ENCODE results near the gene LUM. TPM values are rescaled to one million over a fixed set of nuclear protein-coding genes. Genes with fewer than 3 reads are reported as not detected.

Gene LUM, protein sequence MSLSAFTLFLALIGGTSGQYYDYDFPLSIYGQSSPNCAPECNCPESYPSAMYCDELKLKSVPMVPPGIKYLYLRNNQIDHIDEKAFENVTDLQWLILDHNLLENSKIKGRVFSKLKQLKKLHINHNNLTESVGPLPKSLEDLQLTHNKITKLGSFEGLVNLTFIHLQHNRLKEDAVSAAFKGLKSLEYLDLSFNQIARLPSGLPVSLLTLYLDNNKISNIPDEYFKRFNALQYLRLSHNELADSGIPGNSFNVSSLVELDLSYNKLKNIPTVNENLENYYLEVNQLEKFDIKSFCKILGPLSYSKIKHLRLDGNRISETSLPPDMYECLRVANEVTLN
- total RNA-seq: 56.2 and 67.2 TPM in 2 replicates

DNA sequence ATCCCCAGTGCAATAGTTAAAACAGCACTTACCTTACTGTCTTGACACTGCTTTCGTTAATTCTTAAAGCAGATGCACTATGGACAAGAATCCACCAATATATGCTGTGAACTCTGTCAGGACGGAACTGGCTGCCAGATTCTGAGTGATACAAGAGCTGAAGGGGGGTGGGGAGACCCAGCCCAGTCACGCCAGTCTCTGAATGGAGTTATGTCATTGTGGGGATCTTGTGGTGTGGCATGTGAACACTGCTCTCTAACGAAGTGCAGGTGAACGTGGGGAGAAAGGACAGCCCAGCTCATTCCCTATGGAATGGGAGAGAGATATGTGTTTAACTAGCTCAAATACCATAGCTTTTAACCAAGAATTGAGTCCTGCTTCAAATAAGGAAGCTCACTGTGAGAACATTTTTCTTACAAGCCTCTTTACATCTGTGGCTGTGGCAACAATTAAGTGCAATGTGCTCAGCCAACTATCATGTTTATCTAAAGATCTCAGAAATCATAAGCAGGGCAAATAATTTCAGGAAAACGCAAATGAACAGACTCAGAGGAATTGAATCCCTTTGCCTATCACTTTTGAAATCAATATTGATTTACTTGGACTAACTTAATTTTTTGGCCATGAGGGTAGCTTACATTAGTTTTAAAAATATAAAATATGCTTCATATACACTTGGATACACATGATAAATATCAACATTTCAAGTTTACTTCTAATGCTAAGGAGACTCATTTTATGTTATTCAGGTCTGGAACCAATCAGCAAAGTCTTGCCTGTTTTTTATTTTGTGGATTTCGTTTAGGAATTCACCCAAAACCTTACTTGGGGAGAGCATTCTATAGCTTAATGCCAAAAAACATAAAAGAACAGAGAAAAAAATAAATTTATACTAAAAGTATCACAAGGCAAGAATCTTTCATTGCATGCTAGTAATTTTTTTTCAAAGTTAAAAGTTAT, at the start of gene LUM:
Gene LUM (minus strand): TSS at position 129 of the 960 bp plus-strand sequence. CDS start 2,515 bp downstream, outside the sequence.

DNA sequence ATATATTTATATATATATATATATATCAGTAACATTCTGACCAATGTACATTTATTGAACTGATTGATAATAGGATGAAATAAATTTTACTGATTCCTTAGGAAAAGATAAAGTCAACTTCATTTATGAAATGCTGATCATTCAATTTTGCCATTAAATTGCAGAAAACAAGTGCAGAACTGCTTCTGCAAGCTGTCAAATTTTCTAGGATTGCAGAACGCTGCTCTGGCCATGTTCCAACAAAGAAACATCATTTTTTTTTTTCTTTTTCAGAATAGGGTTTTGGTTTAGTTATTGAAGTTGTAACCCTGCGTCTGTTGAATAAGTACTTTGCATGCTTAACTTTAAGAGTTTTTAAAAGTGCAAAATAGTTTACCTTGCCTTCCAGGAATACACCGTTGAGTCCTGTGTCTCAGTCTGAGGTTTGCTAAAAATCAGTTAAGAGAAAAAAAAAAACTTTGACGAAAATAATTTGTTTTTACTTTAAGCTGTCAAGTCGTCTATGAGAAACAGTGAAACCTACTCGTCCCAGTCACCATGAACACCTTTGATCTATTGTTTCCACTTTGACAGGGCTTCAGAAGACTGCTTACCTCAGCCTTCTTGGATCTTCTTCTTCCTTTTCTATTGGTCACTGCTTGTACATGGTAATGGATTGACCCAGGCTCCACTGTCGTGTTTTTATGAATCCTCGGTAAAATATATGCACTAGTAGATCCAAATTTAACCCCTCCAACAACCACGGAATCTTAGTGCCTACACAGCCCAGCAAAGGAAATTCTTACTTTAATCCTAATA, 53.7 kb downstream of the LUM start, which contains the start of gene KERA:
Gene KERA (minus strand): TSS at position 657 of the 798 bp plus-strand sequence. CDS start 1,743 bp downstream, outside the sequence.

Other genes with a start within 250 kb of the LUM start
- gene CCER1, start 156.3 kb downstream of the LUM start, total RNA-seq: not detected in 2 replicates
- gene EPYC, start 106.5 kb downstream of the LUM start, total RNA-seq: not detected in 2 replicates
- gene KERA, start 53.5 kb downstream of the LUM start, total RNA-seq: not detected in 2 replicates
- gene DCN, start 71.3 kb upstream of the LUM start, total RNA-seq: 255 and 956 TPM in 2 replicates

Data from subcutaneous preadipocyte (primary cell).